MG63 (cell line): ENCODE results near the gene DXO. TPM values are rescaled to one million over a fixed set of nuclear protein-coding genes. Genes with fewer than 3 reads are reported as not detected.
A peak's percentile ranks its signal among the peaks of the same experiment; 100 is the strongest.
"Not testable (repeated sequence)": the region's sequence is repeated elsewhere in the genome, so short reads cannot be mapped to it uniquely, and the experiment has no call there.

Experiments used
- DNase-seq: peaks from one replicate; pipeline ENCODE4 v3.0.0-alpha.2; 2020
- H3K27me3 ChIP-seq: fragments of 250-450 bp; sonication (Bioruptor Pico); 2 replicates; pipeline ENCODE4 v1.5.1; 2020; ENCODE audit warnings: mild to moderate bottlenecking, moderate library complexity
- H3K36me3 ChIP-seq: fragments of 250-450 bp; sonication (Bioruptor Pico); 2 replicates; pipeline ENCODE4 v1.5.1; 2020; ENCODE audit warnings: mild to moderate bottlenecking, moderate library complexity
- H3K4me3 ChIP-seq: fragments of 250-450 bp; sonication (Bioruptor Pico); 2 replicates; pipeline ENCODE4 v1.5.1; 2020; ENCODE audit warnings: mild to moderate bottlenecking, moderate library complexity
- H3K9me3 ChIP-seq: fragments of 250-450 bp; sonication (Bioruptor Pico); 2 replicates; pipeline ENCODE4 v1.5.1; 2020; ENCODE audit warnings: mild to moderate bottlenecking, moderate library complexity
- total RNA-seq: library from RNA; depleted of rRNA; stranded (reverse); fragments of >200 nt; shearing (Covaris generic); gene quantifications from 2 replicates; pipeline ENCODE4 v1.2.3, GENCODE V29; 2014; ENCODE audit warnings: low replicate concordance

Gene DXO
- total RNA-seq, 1 experiment from 2014 or later = 13.7 TPM

DNA sequence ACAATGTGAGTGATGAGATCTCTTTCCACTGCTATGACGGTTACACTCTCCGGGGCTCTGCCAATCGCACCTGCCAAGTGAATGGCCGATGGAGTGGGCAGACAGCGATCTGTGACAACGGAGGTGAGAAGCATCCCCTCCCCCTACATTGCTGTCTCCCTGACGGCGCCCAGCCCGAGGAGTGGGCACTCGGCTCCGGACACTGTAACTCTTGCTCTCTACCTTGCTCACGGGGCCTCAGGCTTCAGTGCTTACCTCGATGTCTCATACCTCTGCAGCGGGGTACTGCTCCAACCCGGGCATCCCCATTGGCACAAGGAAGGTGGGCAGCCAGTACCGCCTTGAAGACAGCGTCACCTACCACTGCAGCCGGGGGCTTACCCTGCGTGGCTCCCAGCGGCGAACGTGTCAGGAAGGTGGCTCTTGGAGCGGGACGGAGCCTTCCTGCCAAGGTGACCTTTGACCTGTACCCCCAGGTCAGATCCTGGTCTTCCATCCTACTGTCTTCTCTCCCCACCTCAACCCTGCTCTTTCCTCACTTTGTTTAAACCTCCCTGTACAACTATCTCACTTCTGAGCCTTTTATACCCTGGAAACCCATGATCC, 24.8 kb downstream of the DXO start:
- no peak for DNase-seq
- H3K4me3 ChIP-seq = no peak overlapping the region
- no peaks in the 10 kb centered on the region for H3K27me3 ChIP-seq
- H3K36me3 ChIP-seq = peaks cover 9% of the 10 kb centered on the region
- H3K9me3 ChIP-seq = no peaks in the 10 kb centered on the region

DNA sequence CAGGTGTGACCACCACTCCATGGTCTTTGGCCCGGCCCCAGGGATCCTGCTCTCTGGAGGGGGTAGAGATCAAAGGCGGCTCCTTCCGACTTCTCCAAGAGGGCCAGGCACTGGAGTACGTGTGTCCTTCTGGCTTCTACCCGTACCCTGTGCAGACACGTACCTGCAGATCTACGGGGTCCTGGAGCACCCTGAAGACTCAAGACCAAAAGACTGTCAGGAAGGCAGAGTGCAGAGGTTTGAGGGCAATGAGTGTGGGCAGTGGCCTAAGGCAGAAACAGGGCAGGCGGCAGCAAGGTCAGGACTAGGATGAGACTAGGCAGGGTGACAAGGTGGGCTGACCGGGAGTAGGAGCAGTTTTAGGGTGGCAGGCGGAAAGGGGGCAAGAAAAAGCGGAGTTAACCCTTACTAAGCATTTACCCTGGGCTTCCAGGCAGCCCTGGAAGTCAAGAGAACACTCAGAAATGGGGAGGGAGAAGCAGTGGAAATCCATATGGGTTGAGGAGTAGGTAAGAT, 25.5 kb downstream of the DXO start:
- peaks cover 2% of the 10 kb centered on the region; the same call in 1 of the 2 replicates for H3K36me3 ChIP-seq
- no peaks in the 10 kb centered on the region for H3K27me3 ChIP-seq
- H3K9me3 ChIP-seq = no peaks in the 10 kb centered on the region
- H3K4me3 ChIP-seq = no peak overlapping the region
- no peak for DNase-seq

- Histone ChIP-seq H3K9me3 (no peaks in the 10 kb centered on the region), H3K4me3 (peak within 1 kb of the TSS; percentile 38), H3K27me3 (no peaks in the 10 kb centered on the region), H3K36me3 (no peaks in the 10 kb centered on the region)
- peak; percentile 89 for DNase-seq
These were observed 26.2 kb downstream of the DXO start, which contains the start of gene CFB for GRCh38 chr6:31945507-31946369. Gene CFB (plus strand): TSS chr6:31946095. CDS start chr6:31946222, 127 bp downstream.

DNA sequence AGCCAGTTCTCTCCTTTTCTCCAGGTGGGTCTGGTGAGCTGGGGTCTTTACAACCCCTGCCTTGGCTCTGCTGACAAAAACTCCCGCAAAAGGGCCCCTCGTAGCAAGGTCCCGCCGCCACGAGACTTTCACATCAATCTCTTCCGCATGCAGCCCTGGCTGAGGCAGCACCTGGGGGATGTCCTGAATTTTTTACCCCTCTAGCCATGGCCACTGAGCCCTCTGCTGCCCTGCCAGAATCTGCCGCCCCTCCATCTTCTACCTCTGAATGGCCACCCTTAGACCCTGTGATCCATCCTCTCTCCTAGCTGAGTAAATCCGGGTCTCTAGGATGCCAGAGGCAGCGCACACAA, 26.8 kb downstream of the DXO start:
- Histone ChIP-seq H3K4me3 (peak overlapping the region; percentile 38; the same call in 1 of the 2 replicates), H3K36me3 (no peaks in the 10 kb centered on the region), H3K9me3 (no peaks in the 10 kb centered on the region), H3K27me3 (no peaks in the 10 kb centered on the region)
- no peak for DNase-seq

DNA sequence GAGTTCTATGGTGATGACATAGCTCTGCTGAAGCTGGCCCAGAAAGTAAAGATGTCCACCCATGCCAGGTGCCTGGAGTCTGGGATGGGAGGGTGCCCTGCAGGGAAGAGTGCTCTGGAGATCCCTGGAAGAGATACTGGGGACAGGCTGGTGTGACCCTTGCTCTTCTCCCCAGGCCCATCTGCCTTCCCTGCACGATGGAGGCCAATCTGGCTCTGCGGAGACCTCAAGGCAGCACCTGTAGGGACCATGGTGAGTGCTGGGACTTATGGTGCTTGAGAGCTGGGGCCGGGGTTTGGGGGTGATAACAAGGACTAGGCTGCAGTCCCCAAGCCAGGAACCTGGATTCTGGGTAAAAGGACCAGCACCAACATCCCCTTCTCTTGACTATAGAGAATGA, 28.2 kb downstream of the DXO start:
- Histone ChIP-seq H3K4me3 (no peak overlapping the region), H3K36me3 (no peaks in the 10 kb centered on the region)
- DNase-seq = no peak

GRCh38 chr6:31940256-31940664, 31.7 kb downstream of the DXO start:
- Histone ChIP-seq H3K4me3 (no peak overlapping the region), H3K36me3 (no peaks in the 10 kb centered on the region), H3K27me3 (no peaks in the 10 kb centered on the region), H3K9me3 (no peaks in the 10 kb centered on the region)
- no peak for DNase-seq

More for the DNA sequence above, 28.2 kb downstream of the DXO start:
- Histone ChIP-seq H3K27me3 (no peaks in the 10 kb centered on the region), H3K9me3 (no peaks in the 10 kb centered on the region)

GRCh38 chr6:31935823-31936222, 36.1 kb downstream of the DXO start:
- H3K36me3 ChIP-seq = no peaks in the 10 kb centered on the region
- no peaks in the 10 kb centered on the region for H3K9me3 ChIP-seq
- DNase-seq = no peak
- no peaks in the 10 kb centered on the region for H3K27me3 ChIP-seq
- no peak overlapping the region for H3K4me3 ChIP-seq

- H3K27me3 ChIP-seq = no peaks in the 10 kb centered on the region
- no peaks in the 10 kb centered on the region for H3K9me3 ChIP-seq
- DNase-seq = no peak
- H3K4me3 ChIP-seq = no peak overlapping the region
- H3K36me3 ChIP-seq = no peaks in the 10 kb centered on the region
These were observed 36.9 kb downstream of the DXO start for GRCh38 chr6:31935021-31935420.

GRCh38 chr6:31933537-31933936, 38.4 kb downstream of the DXO start:
- Histone ChIP-seq H3K9me3 (no peaks in the 10 kb centered on the region), H3K4me3 (no peak overlapping the region), H3K27me3 (no peaks in the 10 kb centered on the region), H3K36me3 (no peaks in the 10 kb centered on the region)
- DNase-seq = no peak

DNA sequence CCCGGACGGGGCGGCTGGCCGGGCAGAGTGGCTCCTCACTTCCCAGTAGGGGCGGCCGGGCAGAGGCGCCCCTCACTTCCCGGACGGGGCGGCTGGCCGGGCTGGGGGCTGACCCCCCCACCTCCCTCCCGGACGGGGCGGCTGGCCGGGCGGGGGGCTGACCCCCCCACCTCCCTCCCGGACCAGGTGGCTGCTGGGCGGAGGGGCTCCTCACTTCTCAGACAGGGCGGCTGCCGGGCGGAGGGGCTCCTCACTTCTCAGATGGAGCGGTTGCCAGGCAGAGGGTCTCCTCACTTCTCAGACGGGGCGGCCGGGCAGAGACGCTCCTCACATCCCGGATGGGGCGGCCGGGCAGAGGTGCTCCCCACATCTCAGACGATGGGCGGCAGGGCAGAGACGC, 39.8 kb downstream of the DXO start:
- H3K4me3 ChIP-seq, H3K36me3 ChIP-seq, DNase-seq, H3K9me3 ChIP-seq, H3K27me3 ChIP-seq: not testable (repeated sequence)

DNA sequence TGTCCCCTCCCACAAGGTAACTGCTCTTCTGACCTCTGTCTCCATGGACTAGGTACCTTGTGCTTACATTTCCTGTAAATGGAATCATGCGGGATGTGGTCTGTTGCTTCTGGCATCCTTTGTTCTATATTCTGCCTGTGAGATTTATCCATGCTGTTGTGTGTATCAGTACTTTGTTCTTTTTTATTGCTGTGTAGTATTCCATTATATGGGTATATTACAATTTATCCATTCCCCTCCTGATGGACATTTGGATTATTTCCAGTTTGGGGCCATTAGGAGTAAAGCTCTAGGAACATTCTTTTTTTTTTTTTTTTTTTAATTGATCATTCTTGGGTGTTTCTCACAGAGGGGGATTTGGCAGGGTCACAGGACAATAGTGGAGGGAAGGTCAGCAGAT, 41.0 kb downstream of the DXO start:
- H3K27me3 ChIP-seq = no peaks in the 10 kb centered on the region
- no peaks in the 10 kb centered on the region for H3K9me3 ChIP-seq
- H3K4me3 ChIP-seq = no peak overlapping the region

GRCh38 chr6:31928672-31928939, 43.3 kb downstream of the DXO start:
- no peak overlapping the region for H3K4me3 ChIP-seq
- H3K27me3 ChIP-seq = no peaks in the 10 kb centered on the region
- DNase-seq = no peak
- no peaks in the 10 kb centered on the region for H3K9me3 ChIP-seq
- H3K36me3 ChIP-seq = no peaks in the 10 kb centered on the region

More for the DNA sequence above, 41.0 kb downstream of the DXO start:
- H3K36me3 ChIP-seq = no peaks in the 10 kb centered on the region
- no peak for DNase-seq

GRCh38 chr6:31927863-31928671, 43.9 kb downstream of the DXO start:
- Histone ChIP-seq H3K27me3 (no peaks in the 10 kb centered on the region), H3K9me3 (no peaks in the 10 kb centered on the region), H3K4me3 (no peak overlapping the region), H3K36me3 (no peaks in the 10 kb centered on the region)
- no peak for DNase-seq

- Histone ChIP-seq H3K36me3 (no peaks in the 10 kb centered on the region), H3K27me3 (no peaks in the 10 kb centered on the region), H3K9me3 (no peaks in the 10 kb centered on the region), H3K4me3 (no peak within 1 kb of the TSS)
- no peak for DNase-seq
These were observed 44.6 kb downstream of the DXO start, which contains the start of gene C2 for GRCh38 chr6:31927242-31927862. Gene C2 (plus strand): TSS chr6:31927717. CDS start chr6:31927753, 36 bp downstream.

DNA sequence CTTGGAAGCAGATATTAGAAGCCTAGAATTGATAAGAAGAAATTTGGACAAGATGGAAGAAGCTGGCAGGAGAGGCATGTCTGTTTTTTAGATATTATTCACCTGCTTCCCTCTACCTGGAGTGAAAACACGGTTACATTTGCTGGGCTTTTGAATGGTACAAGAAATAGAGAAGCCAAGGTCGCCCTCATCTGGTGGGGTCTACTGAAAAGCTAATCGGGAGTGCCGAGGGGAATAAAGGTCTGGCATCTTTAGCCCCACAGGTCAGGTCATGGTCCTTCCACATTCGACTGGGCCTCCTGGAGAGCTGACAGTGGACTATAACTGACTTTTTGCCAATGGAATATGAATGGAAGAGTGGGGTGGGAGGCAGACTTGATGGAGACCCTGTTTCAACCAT, 49.0 kb downstream of the DXO start:
- H3K36me3 ChIP-seq = no peaks in the 10 kb centered on the region
- H3K9me3 ChIP-seq = no peaks in the 10 kb centered on the region
- H3K4me3 ChIP-seq = no peak overlapping the region
- no peak for DNase-seq
- no peaks in the 10 kb centered on the region for H3K27me3 ChIP-seq

DNA sequence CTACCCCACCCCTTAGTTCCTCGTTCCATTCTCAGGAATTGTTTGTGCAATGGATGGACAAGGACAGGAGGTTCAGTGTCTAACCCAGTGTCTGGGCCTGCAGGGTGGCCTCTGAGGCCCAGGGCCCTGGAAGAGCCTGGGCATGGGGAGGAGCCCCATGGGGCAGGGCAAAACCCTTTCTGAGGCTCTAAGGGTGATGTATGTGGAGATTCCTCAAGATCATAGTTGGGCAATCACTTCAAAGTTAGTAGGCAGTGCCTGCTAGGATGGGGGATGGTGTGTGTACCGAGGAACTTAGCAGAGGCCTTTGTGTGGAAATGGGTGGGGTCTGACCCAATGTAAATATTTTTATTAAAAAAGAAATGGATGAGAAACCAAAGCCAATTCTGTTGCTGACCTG, 51.1 kb downstream of the DXO start:
- no peaks in the 10 kb centered on the region for H3K36me3 ChIP-seq
- H3K4me3 ChIP-seq = no peak overlapping the region
- no peak for DNase-seq
- no peaks in the 10 kb centered on the region for H3K9me3 ChIP-seq
- H3K27me3 ChIP-seq = no peaks in the 10 kb centered on the region
